Lower lobe of right lung (tissue), 2 donors: ENCODE results near the gene TMEM250. TPM values are rescaled to one million over a fixed set of nuclear protein-coding genes. Genes with fewer than 3 reads are reported as not detected.

Source experiments
- ATAC-seq, 2 donors: fragments of 200-7000 bp; cut with Tn5 transposase; one replicate each; pipeline ENCODE4 v1.9.1; 2020 to 2022; ENCODE audit warnings: mild to moderate bottlenecking in 2 of 2, moderate library complexity in 2 of 2
- DNase-seq: peaks from one replicate; pipeline ENCODE4 v3.0.0-alpha.2; 2020
- H3K27ac ChIP-seq: fragments of 200-600 bp; one replicate; pipeline ENCODE4 v1.8.0; 2022
- H3K27me3 ChIP-seq: fragments of 200-600 bp; one replicate; pipeline ENCODE4 v1.8.0; 2022; ENCODE audit warnings: low read depth
- H3K36me3 ChIP-seq: fragments of 200-600 bp; one replicate; pipeline ENCODE4 v1.8.0; 2022; ENCODE audit warnings: mild to moderate bottlenecking
- H3K4me1 ChIP-seq: fragments of 200-600 bp; one replicate; pipeline ENCODE4 v1.8.0; 2022
- H3K4me3 ChIP-seq: fragments of 200-600 bp; one replicate; pipeline ENCODE4 v1.8.0; 2022; ENCODE audit warnings: mild to moderate bottlenecking
- H3K9me3 ChIP-seq: fragments of 200-600 bp; one replicate; pipeline ENCODE4 v1.8.0; 2022
- intact Hi-C: fragments of 100-400 bp; cut with DNase I; formaldehyde crosslinking; loops from one replicate; pipeline ENCODE4 v1.11.0; 2022
- total RNA-seq: library from RNA; stranded (reverse); fragmentation: NEBNext Ultra II Directional; extraction: Animal tissue kit (Norgen Biotek cat#: 25700); gene quantifications from one replicate; pipeline ENCODE4 v1.2.1, GENCODE V29; 2021
- TF ChIP-seq, protein P1 (sequence below): fragments of 200-600 bp; IDR thresholded peaks from one replicate; pipeline ENCODE4 v1.8.0; 2022; ENCODE audit warnings: antibody characterized with exemption, mild to moderate bottlenecking
- donor health status: DM: no; HTN: yes; CAD: no; lungs with severe emphysema.

Gene TMEM250
- total RNA-seq, 1 donor from 2014 or later: 31.2 TPM

DNA sequence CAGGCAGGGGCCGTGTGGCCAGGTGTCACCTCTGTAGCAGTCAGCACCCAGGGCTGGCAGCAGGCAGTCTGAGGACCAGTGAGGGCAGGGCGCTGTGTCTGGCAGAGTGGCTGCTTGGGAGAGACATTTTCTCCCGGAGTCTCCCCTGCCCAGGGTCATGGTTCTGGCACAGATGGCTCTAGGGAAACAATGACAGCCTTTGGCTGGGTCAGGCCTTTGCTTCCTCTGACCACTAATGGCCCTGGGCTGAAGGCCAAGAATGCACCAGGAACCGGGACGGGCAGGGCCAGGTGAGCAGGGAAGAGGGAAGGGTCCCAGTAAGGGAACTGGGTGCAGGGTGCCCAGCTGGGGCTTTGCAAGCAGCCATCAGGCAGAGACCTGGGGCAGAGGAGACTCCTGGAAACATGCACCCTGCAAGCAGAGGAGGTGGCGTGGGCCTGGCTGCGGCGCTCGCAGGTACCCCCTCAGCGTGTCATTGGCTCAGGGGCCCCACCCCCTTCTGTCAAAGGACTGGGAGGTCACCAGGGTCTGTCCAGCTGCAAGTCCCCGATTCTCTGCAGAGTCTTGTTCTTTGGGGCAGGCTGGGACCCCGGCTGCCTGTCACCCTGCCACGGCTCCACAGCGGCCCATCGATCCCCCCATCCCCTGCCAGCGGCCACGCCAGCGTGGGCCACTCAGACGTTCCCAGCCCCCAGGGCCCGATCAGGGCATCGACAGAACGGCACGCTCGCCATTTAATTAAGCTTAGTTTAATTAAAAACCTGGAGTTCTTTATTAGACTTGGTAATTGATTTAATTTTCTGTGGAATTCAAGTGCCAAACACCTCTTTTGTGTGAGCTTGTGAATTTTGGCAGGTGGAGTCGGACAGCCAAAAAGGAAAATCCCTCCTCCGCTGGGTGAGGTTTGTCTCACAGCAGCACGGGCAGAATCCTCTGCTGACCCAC lies 18.9 kb upstream of the TMEM250 start:
- H3K4me1 ChIP-seq: peaks cover 7% of the 10 kb centered on the region
- DNase-seq: no peak
- TF ChIP-seq, protein P1, sequence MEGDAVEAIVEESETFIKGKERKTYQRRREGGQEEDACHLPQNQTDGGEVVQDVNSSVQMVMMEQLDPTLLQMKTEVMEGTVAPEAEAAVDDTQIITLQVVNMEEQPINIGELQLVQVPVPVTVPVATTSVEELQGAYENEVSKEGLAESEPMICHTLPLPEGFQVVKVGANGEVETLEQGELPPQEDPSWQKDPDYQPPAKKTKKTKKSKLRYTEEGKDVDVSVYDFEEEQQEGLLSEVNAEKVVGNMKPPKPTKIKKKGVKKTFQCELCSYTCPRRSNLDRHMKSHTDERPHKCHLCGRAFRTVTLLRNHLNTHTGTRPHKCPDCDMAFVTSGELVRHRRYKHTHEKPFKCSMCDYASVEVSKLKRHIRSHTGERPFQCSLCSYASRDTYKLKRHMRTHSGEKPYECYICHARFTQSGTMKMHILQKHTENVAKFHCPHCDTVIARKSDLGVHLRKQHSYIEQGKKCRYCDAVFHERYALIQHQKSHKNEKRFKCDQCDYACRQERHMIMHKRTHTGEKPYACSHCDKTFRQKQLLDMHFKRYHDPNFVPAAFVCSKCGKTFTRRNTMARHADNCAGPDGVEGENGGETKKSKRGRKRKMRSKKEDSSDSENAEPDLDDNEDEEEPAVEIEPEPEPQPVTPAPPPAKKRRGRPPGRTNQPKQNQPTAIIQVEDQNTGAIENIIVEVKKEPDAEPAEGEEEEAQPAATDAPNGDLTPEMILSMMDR: no peak
- no peak for ATAC-seq
- H3K27ac ChIP-seq: no peak overlapping the region
- no peaks in the 10 kb centered on the region for H3K9me3 ChIP-seq
- intact Hi-C loops: no loop called here
- peaks cover 61% of the 10 kb centered on the region for H3K27me3 ChIP-seq
- H3K4me3 ChIP-seq: no peak overlapping the region
- no peaks in the 10 kb centered on the region for H3K36me3 ChIP-seq

DNA sequence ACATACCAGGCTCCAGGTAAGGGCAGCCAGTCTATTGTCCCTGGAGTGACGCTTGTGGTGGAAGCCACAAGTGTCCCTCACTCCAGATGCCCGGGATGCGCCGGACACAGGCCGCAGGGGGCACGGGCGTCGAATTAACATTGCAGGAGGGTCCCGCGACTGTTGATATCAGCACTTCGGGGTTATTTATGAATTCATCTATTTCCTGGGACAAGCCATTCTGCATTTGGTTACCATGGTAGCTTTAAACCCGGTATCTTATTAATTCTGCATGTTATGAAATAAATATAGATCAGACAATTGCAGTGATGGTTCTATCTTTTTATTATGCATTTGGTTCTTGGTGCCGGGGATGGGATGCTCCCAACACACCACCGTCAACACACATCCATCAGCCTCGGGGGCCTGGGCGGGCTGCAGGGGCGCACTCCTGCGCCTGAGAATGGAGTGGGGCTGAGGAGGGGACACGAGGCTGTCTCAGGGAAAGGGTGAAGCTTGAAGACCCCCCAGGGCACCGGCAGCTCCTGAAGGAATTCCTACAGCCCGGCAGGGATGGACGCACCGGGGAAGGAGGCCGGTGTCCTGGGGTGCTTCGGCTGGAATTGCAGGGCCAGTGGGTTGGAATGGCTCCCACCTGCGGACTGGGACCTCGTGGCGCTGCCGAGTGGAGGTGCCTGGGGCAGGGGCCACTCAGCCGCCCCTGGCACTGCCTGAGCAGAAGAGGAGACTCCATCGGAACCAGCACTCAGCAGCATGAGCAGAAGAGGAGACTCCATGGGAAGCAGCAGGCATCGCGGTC lies 17.7 kb upstream of the TMEM250 start:
- no peaks in the 10 kb centered on the region for H3K36me3 ChIP-seq
- no peaks in the 10 kb centered on the region for H3K9me3 ChIP-seq
- H3K4me1 ChIP-seq: peaks cover 7% of the 10 kb centered on the region
- no peak overlapping the region for H3K4me3 ChIP-seq
- intact Hi-C loops: no loop called here
- ATAC-seq (no peak), DNase-seq (no peak)
- H3K27me3 ChIP-seq: peaks cover 65% of the 10 kb centered on the region
- H3K27ac ChIP-seq: no peak overlapping the region
- TF ChIP-seq, protein P1: no peak

DNA sequence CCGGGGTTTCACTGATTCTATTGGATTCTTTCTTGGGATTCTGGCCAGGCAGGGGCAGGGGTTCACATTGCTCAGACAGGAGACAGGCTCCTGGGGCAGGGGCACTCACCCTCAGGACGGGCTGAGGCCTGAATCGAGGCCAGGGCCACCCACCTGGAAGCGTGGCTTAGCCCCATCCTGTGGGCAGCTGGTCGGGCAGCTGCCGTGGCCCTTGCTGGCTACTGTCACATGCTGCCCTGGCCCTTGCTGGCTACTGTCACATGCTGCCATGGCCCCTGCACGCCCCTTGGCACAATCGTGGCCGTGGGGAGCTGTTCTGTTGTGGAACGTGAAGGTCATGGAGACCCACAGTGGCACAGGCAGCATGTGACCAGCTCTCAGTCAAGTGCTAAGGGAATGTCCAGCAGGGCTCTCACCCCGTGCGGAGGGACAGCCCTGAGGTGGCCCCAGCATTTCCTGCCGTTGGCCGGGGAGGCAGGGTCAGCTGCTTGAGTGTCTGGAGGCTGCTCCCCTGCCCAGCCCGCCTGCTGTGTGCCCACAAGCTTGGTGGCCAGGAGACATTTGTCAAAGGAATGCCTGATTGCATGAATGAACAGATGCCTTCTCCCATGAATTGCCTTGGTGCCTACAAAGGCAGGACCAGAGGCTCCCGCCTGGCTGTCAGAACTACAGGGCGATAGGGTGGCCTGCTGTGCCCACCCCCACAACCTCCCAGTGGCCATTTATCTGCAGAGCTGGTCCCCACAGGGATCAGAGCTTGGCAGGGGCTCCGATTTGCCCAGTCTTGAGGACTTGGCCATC lies 16.9 kb upstream of the TMEM250 start:
- intact Hi-C loops: no loop called here
- Histone ChIP-seq H3K9me3 (no peaks in the 10 kb centered on the region), H3K27ac (no peak overlapping the region), H3K27me3 (peaks cover 69% of the 10 kb centered on the region), H3K4me1 (peaks cover 7% of the 10 kb centered on the region), H3K4me3 (no peak overlapping the region), H3K36me3 (no peaks in the 10 kb centered on the region)
- DNase-seq (no peak), ATAC-seq (no peak)
- TF ChIP-seq, protein P1: no peak

DNA sequence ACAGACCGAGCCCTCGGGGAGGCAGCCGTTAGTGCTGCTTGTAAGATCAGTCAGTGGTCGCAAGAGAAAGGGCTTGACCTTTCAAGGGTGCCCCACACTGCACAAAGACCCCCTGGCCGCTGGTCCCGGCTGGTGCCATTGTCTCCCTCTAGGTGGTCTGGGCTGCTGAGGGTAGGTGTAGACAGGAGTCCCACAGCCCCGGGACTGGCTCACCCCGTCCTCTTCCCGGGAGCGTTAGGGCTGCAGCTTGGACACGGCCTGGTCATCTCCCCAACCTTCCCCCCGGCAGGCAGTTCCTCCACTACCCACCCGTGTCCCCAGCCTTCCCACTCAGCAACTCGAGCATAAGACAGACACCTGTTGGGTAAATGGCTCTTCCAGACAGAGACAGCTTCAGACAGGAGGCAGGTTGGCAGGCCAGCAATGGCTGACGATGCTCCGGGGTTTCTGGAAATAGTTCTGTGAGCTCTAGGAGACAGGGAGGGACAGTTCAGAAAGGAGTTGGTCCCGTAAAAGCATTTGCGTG lies 15.3 kb upstream of the TMEM250 start:
- TF ChIP-seq, protein P1: no peak
- no peak for ATAC-seq
- Histone ChIP-seq H3K4me1 (peaks cover 7% of the 10 kb centered on the region), H3K9me3 (no peaks in the 10 kb centered on the region), H3K27me3 (peaks cover 73% of the 10 kb centered on the region), H3K36me3 (no peaks in the 10 kb centered on the region), H3K4me3 (no peak overlapping the region), H3K27ac (no peak overlapping the region)
- no peak for DNase-seq
- intact Hi-C loops: no loop called here
